ENCODE data around the gene GPX5.

GRCh38 chr6:28517964-28518363 is 7.7 kb upstream of the GPX5 start:
- TF ChIP-seq POLR2AphosphoS5 (IDR thresholded peaks at IDR 0.05; ENCODE audit: low read depth) (no peak), CTCF (IDR thresholded peaks at IDR 0.05; ENCODE audit: insufficient read depth, low read length) (no peak)

All from HL-60 (cell line).